ENCODE data around the gene SP9.

- TF ChIP-seq, protein P1, sequence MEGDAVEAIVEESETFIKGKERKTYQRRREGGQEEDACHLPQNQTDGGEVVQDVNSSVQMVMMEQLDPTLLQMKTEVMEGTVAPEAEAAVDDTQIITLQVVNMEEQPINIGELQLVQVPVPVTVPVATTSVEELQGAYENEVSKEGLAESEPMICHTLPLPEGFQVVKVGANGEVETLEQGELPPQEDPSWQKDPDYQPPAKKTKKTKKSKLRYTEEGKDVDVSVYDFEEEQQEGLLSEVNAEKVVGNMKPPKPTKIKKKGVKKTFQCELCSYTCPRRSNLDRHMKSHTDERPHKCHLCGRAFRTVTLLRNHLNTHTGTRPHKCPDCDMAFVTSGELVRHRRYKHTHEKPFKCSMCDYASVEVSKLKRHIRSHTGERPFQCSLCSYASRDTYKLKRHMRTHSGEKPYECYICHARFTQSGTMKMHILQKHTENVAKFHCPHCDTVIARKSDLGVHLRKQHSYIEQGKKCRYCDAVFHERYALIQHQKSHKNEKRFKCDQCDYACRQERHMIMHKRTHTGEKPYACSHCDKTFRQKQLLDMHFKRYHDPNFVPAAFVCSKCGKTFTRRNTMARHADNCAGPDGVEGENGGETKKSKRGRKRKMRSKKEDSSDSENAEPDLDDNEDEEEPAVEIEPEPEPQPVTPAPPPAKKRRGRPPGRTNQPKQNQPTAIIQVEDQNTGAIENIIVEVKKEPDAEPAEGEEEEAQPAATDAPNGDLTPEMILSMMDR (conservative IDR thresholded peaks at IDR 0.05): no peak
- TF ChIP-seq ZFX (IDR thresholded peaks at IDR 0.05): no peak
Observed at GRCh38 chr2:174340400-174341292, 5.9 kb downstream of the SP9 start.

All from C4-2B (cell line).